Coronary artery (tissue), 2 donors: ENCODE results near the gene TUT1.

Experiments
- DNase-seq: peaks from one replicate; pipeline ENCODE4 v3.0.0-alpha.2; 2017; ENCODE audit warnings: low spot score
- H3K27ac ChIP-seq, 2 donors: fragments of 200-600 bp; sonication (generic); one replicate each; pipeline ENCODE4 v1.5.1; 2016 to 2019
- H3K4me3 ChIP-seq: fragments of 200-600 bp; sonication (generic); 2 replicates; pipeline ENCODE4 v1.5.1; 2016; ENCODE audit warnings: mild to moderate bottlenecking, moderate library complexity
- CTCF ChIP-seq: fragments of 200-600 bp; sonication (generic); IDR thresholded peaks from one replicate; pipeline ENCODE4 v1.5.1; 2019; ENCODE audit warnings: antibody characterized with exemption

TUT1 gene

GRCh38 chr11:62532096-62532495 lies 59.2 kb downstream of the TUT1 start:
- no peak overlapping the region for H3K27ac ChIP-seq
- no peak for TF ChIP-seq CTCF
- no peak for DNase-seq
- H3K4me3 ChIP-seq: no peak overlapping the region
